Fibroblast of villous mesenchyme (primary cell): ENCODE data around the gene ZFP92. TPM values are rescaled to one million over a fixed set of nuclear protein-coding genes. Genes with fewer than 3 reads are reported as not detected.
"Not testable (repeated sequence)": the region's sequence is repeated elsewhere in the genome, so short reads cannot be mapped to it uniquely, and the experiment has no call there.

Experiments used
- DNase-seq: peaks from one replicate; pipeline ENCODE4 v3.0.0-alpha.2; 2010; ENCODE audit warnings: low read depth
- H3K4me3 ChIP-seq: 2 replicates; pipeline ENCODE4 v1.5.1; 2011; ENCODE audit warnings: low read depth, mild to moderate bottlenecking, low read length
- CTCF ChIP-seq: IDR thresholded peaks from 2 replicates; pipeline ENCODE4 v1.5.1; 2012; ENCODE audit warnings: low read depth, mild to moderate bottlenecking, low read length; ENCODE audit not compliant: insufficient read depth
- total RNA-seq: library from RNA; depleted of rRNA; stranded (reverse); fragments of >200 nt; gene quantifications from 2 replicates; pipeline ENCODE4 v1.2.3, GENCODE V29; 2012

ZFP92 gene
- total RNA-seq, 1 donor = 0.43 TPM

DNA sequence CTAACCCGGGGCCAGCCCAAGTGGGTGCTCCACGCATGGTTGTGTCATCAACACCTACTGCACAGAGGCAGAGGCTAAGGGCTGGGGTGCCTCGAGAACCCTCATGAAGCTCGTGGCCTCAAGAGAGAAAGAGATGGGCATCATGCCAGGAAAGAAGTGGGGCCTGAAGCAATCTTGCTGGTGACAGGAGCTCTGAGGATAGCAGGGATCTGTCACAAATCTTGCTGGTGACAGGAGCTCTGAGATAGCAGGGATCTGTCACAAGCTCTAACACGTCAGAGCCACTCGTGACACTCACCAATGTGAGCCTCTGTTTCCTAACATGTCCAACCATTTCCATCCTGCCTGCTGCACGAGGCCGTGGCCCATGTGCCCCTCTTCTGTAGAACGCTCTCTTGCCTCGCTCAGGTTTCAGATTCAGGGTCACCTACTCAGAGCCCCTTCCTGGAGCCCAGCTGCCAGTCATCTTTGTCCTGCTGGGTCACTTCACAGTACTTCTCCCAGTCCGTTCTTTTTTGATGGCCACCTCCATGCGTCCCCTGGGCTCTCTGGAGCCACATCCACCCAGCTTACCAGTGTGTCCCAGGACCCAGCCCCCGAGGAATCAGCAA is 31.2 kb upstream of the ZFP92 start:
- TF ChIP-seq CTCF = no peak

GRCh38 chrX:153380691-153381090 is 30.6 kb upstream of the ZFP92 start:
- no peak for TF ChIP-seq CTCF
- DNase-seq = no peak
- no peak overlapping the region for H3K4me3 ChIP-seq

More for the DNA sequence above, 31.2 kb upstream of the ZFP92 start:
- no peak overlapping the region for H3K4me3 ChIP-seq
- DNase-seq = no peak

DNA sequence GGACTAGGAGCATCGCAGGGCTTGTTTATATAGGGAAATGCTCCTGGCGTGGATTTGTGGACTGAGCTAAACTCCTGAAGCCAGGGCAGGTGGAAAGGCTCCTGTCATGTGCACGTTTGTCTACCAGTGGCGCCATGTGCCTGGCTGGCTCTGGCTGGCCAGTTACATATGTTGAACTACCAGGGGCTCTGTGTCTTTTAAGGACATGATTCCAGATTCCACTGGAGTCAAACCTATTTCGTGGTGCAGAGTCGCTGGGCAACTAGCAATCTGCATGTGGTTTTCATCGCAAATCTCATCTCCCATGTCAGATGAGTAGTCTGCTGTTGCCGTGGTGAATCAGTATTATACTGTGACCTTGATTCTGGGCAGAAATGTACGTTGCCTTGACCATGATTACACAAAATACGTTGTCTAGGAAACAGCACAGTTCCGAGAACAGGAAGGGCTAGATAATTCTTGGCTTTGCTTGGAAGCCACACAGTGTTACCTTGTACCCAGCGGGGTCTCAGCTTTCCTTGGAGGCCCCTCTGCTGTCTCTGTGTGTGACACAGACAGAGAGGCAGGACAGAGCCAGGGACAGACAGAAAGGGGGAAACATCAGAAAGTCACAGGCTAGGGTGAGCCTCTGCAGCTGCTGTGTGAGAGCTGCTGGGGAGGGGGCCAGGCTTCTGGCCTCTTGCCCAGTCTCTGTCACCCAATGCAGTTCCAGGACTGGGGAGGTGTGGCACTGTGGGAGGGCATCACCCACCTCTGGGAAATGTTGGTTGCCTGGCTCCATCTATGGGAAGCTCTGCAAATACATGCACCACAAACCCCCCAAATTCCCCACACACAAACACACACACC is 29.4 kb upstream of the ZFP92 start:
- H3K4me3 ChIP-seq = no peak overlapping the region
- TF ChIP-seq CTCF = peak; percentile 2
- DNase-seq = peak; percentile 74

DNA sequence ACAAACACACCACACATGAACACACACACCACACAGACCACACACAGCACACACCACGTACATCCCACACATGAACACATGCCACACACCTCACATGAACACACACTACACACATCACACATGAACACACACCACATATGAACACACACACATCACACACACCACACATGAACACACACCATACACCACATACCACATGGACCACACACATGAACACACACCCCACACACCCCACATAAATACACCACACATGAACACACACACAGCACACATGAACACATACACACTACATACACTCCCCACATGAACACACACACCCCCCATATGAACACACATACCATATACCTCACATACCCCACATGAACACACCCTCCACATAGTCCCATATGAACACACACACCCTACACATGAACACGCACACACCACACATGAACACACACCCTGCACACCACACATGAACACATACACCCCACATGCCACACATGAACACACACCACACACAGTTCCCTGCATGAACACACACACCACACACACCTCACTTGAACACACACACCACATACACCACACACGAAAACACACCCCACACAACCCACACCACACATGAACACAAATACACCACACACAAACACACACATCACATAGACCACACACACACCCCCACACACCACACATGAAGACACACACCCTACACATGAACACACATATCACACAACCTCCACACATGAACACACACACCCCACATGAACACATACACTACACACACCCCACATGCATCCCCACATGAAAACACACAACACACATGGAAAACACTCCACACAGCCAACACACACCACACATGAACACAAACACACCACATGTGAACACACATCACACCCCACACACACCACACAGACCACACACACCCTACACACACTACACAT is 28.4 kb upstream of the ZFP92 start:
- no peak overlapping the region for H3K4me3 ChIP-seq
- no peak for DNase-seq
- TF ChIP-seq CTCF = no peak

- no peak overlapping the region for H3K4me3 ChIP-seq
- TF ChIP-seq CTCF = no peak
- no peak for DNase-seq
These were observed 26.9 kb upstream of the ZFP92 start for GRCh38 chrX:153384390-153384789.

DNA sequence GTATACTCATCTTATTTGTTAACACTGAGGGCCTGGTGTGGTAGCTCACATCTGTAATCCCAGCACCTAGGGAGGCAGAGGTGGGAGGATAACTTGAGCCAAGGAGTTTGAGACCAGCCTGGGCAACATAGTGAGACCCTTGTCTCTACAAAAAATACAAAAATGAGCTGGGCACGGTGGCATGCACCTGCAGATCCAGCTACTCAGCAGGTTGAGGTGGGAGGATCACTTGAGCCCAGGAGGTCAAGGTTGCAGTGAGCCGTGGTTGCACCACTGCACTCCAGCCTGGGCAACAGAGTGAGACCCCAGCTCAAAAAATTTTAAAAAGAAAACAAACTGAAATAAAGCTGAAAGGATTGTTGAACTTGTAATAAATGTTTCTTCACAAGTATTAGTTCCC is 26.3 kb upstream of the ZFP92 start:
- DNase-seq, H3K4me3 ChIP-seq: not testable (repeated sequence)

DNA sequence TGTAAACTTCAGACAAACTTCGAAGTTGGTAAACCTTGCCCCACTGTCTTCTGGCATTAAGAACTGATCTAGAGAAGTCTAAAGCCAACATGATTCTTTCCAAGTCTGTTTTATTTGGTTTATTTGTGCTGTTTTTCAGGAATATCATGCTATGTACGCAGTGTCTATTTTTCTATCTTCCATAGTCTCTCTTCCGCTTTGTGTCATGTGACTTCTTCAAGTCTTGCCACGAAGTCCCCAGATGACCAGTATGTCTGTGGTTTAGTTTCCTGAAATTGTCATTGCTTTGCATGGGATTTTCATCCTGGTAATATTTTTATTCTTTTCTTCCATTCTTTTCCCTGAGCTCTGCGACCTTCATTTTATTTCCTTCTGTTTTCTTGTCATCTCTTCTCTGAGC is 25.2 kb upstream of the ZFP92 start:
- no peak for DNase-seq
- no peak overlapping the region for H3K4me3 ChIP-seq
- no peak for TF ChIP-seq CTCF
